Liver (tissue), 3 donors: ENCODE results near the gene ENTPD3.

Source experiments
- CTCF ChIP-seq: fragments of 150-350 bp; IDR thresholded peaks from 2 replicates; pipeline ENCODE4 v1.5.1; 2017; ENCODE audit warnings: improper control_type of control experiment, low read depth, low read length; ENCODE audit not compliant: missing input control
- EGR1 ChIP-seq, 2 donors: IDR thresholded peaks; 2 replicates each; pipeline ENCODE4 v1.6.1; 2016 to 2018; ENCODE audit warnings: antibody characterized with exemption in 2 of 2, low read depth in 2 of 2
- RAD21 ChIP-seq, 2 donors: IDR thresholded peaks; 2 replicates each; pipeline ENCODE4 v1.6.1; 2016; ENCODE audit warnings: antibody characterized with exemption in 2 of 2, mild to moderate bottlenecking in 2 of 2
- REST ChIP-seq: IDR thresholded peaks from 2 replicates; pipeline ENCODE4 v1.6.1; 2016; ENCODE audit warnings: antibody characterized with exemption, mild to moderate bottlenecking
- SP1 ChIP-seq: IDR thresholded peaks from 2 replicates; pipeline ENCODE4 v1.6.1; 2018; ENCODE audit warnings: antibody characterized with exemption, mild to moderate bottlenecking
- donor health status: healthy.
- donor health status: healthy.

GRCh38 chr3:40381904-40382616 lies 4.9 kb upstream of the ENTPD3 start:
- TF ChIP-seq CTCF, result no peak
- TF ChIP-seq EGR1 (IDR thresholded peaks at IDR 0.05; ENCODE audit: low read depth in 2 of 2), result no peak
- TF ChIP-seq RAD21 (IDR thresholded peaks at IDR 0.05), result no peak
- TF ChIP-seq SP1, result no peak
- no peak for TF ChIP-seq REST
